ENCODE results near the gene FRYL. TPM values are rescaled to one million over a fixed set of nuclear protein-coding genes. Genes with fewer than 3 reads are reported as not detected.
A peak's percentile ranks its signal among the peaks of the same experiment; 100 is the strongest.
"Not testable (repeated sequence)": the region's sequence is repeated elsewhere in the genome, so short reads cannot be mapped to it uniquely, and the experiment has no call there.

Gene FRYL
- total and polyA plus RNA-seq, 3 experiments from 2014 or later: 34.9 to 70.3 (median 69.3) TPM

DNA sequence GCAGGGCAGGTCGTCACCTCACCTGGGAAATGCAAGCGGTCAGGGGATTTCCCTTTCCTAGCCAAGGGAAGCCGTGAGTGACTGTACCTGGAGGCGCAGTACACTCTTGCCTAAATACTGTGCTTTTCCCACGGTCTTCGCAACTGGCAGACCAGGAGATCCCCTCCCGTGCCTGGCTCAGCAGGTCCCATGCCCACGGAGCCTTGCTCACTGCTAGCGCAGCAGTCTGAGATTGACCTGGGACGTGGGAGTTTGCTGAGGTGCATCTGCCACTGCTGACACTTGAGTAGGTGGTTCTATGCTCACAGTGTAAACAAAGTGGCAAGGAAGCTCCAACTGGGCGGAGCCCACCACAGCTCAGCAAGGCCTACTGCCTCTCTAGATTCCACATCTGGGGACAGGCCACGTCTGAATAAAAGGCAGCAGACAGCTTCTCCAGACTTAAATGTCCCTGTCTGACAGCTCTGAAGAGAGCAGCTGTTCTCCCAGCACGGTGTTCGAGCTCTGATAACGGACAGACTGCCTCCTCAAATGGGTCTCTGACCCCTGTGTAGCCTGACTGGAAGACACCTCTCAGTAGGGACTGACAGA lies 51.1 kb downstream of the FRYL start:
- H3K27ac ChIP-seq (ENCODE audit: low read depth, low read length); H3K36me3 ChIP-seq (ENCODE audit: insufficient read depth, low read length); CTCF ChIA-PET; H3K36me3 Mint-ChIP-seq; H3K27me3 Mint-ChIP-seq; H3K27me3 ChIP-seq (ENCODE audit: insufficient read depth, low read length, poor library complexity, severe bottlenecking); H3K9me3 ChIP-seq (ENCODE audit: low read length); H3K9me3 Mint-ChIP-seq: not testable (repeated sequence)
- H3K4me1 Mint-ChIP-seq: peaks cover 84 to 97% (median 95%) of the 10 kb centered on the region in 3 donors
- H3K27ac Mint-ChIP-seq: peak overlapping the region; percentile 22 to 90 (median 64)
- POLR2A ChIA-PET: interaction anchor here (1.2 kb wide), 1 partner anchor 52 kb away, joined by 5 read pairs; no protein-coding TSS in a partner anchor
- H3K4me3 Mint-ChIP-seq: peak overlapping the region; percentile 19 to 78 (median 64)
- peak overlapping the region; percentile 18 for H3K4me3 ChIP-seq (ENCODE audit: low read length)
- H3K4me1 ChIP-seq (ENCODE audit: insufficient read depth, low read length): peaks cover 44% of the 10 kb centered on the region
- DNase-seq: peak in 4 of 5 donors; percentile 10 to 48 (median 11)

GRCh38 chr4:48727666-48728459 lies 52.2 kb downstream of the FRYL start:
- ChIA-PET CTCF (interaction anchor here (1.0 kb wide), 1 partner anchor 21 kb away, joined by 3 read pairs; no protein-coding TSS in a partner anchor), POLR2A (no interaction called here)
- Histone ChIP-seq H3K27me3 (ENCODE audit: insufficient read depth, low read length, poor library complexity, severe bottlenecking) (no peaks in the 10 kb centered on the region), H3K4me3 (ENCODE audit: low read length) (no peak overlapping the region), H3K4me1 (ENCODE audit: insufficient read depth, low read length) (peaks cover 48% of the 10 kb centered on the region), H3K9me3 (ENCODE audit: low read length) (no peaks in the 10 kb centered on the region), H3K36me3 (ENCODE audit: insufficient read depth, low read length) (no peaks in the 10 kb centered on the region), H3K27ac (ENCODE audit: low read depth, low read length) (no peak overlapping the region)
- H3K4me1 Mint-ChIP-seq: peaks cover 82 to 96% (median 95%) of the 10 kb centered on the region in 3 donors
- H3K36me3 Mint-ChIP-seq: peaks cover 0 to 7% (median 4%) of the 10 kb centered on the region in 3 donors
- H3K27me3 Mint-ChIP-seq: no peaks in the 10 kb centered on the region
- H3K27ac Mint-ChIP-seq: peak overlapping the region in 7 of 8 donors; percentile 1 to 97 (median 28)
- no peak for DNase-seq
- peaks cover 0 to 1% (median 0%) of the 10 kb centered on the region in 5 donors for H3K9me3 Mint-ChIP-seq
- peak overlapping the region in 5 of 7 donors; percentile 1 to 78 (median 64) for H3K4me3 Mint-ChIP-seq

- Mint-ChIP-seq H3K4me1 (peaks cover 81 to 95% (median 93%) of the 10 kb centered on the region in 3 donors), H3K27me3 (no peaks in the 10 kb centered on the region), H3K4me3 (no peak overlapping the region), H3K27ac (no peak overlapping the region), H3K9me3 (peaks cover 0 to 1% (median 0%) of the 10 kb centered on the region in 5 donors), H3K36me3 (peaks cover 0 to 10% (median under 1%) of the 10 kb centered on the region in 3 donors)
- no peak overlapping the region for H3K27ac ChIP-seq (ENCODE audit: low read depth, low read length)
- ChIA-PET CTCF (interaction anchor here (0.6 kb wide), 1 partner anchor 239 kb away, joined by 3 read pairs; no protein-coding TSS in a partner anchor), POLR2A (no interaction called here)
- no peaks in the 10 kb centered on the region for H3K9me3 ChIP-seq (ENCODE audit: low read length)
- H3K36me3 ChIP-seq (ENCODE audit: insufficient read depth, low read length): no peaks in the 10 kb centered on the region
- H3K4me3 ChIP-seq (ENCODE audit: low read length): no peak overlapping the region
- DNase-seq: no peak
- no peaks in the 10 kb centered on the region for H3K27me3 ChIP-seq (ENCODE audit: insufficient read depth, low read length, poor library complexity, severe bottlenecking)
- peaks cover 53% of the 10 kb centered on the region for H3K4me1 ChIP-seq (ENCODE audit: insufficient read depth, low read length)
These were observed 54.7 kb downstream of the FRYL start for GRCh38 chr4:48725414-48725813.

DNA sequence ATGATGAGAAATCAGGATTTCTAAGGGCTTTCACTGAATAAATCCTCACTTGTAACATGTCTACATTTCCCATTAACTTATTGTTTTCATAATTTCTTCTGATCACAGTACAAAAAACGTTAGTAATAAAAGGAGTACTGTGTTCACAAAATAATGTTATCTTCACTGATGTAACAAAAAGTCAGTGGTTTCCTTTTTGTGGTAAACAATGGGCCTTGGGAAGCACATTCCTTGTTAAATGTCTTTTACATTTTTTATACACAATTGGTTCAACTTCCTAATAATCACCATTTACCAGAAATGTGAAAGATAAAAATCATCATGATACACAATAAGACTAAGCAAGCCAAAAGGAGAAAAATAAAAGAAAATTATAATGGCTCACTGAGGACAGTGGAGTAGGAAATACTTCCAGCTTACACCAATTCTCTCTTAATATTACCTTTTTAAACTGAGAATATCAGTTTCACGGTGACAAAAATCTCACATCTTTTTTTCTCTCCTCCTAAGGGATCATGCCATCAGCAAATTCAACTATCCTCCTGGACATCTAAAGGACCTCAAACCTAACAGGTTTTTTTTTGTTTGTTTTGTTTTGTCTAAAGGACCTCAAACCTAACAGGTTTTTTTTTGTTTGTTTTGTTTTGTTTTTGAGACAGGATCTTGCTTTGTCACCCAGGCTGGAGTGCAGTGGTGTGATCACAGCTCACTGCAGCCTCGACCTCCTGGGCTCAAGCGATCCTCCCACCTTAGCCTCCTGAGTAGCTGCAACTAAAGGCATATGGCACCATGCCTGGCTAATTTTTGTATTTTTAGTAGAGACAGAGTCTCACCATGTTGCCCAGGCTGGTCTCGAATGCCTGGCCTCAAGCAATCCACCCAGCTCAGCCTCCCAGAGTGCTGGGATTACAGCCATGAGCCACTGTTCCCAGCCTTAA lies 57.3 kb downstream of the FRYL start:
- ChIA-PET CTCF (no interaction called here), POLR2A (no interaction called here)

DNA sequence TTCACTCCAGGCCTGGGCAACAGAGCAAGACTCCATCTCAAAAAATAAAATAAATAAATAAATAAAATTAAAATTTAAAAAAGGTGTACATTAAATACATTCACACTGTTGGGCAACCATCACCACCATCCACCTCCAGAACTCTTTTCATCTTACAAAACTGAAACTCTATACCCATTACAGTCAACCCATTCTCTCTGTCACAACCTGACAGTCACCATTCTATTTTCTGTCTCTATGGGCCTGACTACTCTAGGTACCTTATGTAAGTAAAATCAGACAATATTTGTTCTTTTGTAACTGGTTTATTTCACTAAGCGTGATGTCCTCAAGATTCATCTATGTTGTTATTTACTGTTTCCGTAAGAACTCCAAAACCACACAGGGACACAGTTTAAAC lies 59.6 kb downstream of the FRYL start:
- Mint-ChIP-seq H3K27ac (peak overlapping the region in 1 of 8 donors; percentile 31), H3K4me3 (no peak overlapping the region), H3K27me3 (no peaks in the 10 kb centered on the region)

More for the DNA sequence above, 57.3 kb downstream of the FRYL start:
- H3K27ac ChIP-seq (ENCODE audit: low read depth, low read length): no peak overlapping the region
- no peak overlapping the region for H3K4me3 Mint-ChIP-seq
- no peak overlapping the region for H3K4me3 ChIP-seq (ENCODE audit: low read length)
- H3K36me3 ChIP-seq (ENCODE audit: insufficient read depth, low read length): no peaks in the 10 kb centered on the region
- H3K9me3 ChIP-seq (ENCODE audit: low read length): no peaks in the 10 kb centered on the region
- no peaks in the 10 kb centered on the region for H3K27me3 Mint-ChIP-seq
- DNase-seq: no peak
- peak overlapping the region in 4 of 8 donors; percentile 7 to 63 (median 55) for H3K27ac Mint-ChIP-seq
- H3K9me3 Mint-ChIP-seq: peaks cover 0 to 1% (median 0%) of the 10 kb centered on the region in 5 donors
- H3K27me3 ChIP-seq (ENCODE audit: insufficient read depth, low read length, poor library complexity, severe bottlenecking): no peaks in the 10 kb centered on the region
- H3K4me1 Mint-ChIP-seq: peaks cover 66 to 82% (median 79%) of the 10 kb centered on the region in 3 donors
- peaks cover 27% of the 10 kb centered on the region for H3K4me1 ChIP-seq (ENCODE audit: insufficient read depth, low read length)
- H3K36me3 Mint-ChIP-seq: peaks cover 1 to 13% (median 2%) of the 10 kb centered on the region in 3 donors

DNA sequence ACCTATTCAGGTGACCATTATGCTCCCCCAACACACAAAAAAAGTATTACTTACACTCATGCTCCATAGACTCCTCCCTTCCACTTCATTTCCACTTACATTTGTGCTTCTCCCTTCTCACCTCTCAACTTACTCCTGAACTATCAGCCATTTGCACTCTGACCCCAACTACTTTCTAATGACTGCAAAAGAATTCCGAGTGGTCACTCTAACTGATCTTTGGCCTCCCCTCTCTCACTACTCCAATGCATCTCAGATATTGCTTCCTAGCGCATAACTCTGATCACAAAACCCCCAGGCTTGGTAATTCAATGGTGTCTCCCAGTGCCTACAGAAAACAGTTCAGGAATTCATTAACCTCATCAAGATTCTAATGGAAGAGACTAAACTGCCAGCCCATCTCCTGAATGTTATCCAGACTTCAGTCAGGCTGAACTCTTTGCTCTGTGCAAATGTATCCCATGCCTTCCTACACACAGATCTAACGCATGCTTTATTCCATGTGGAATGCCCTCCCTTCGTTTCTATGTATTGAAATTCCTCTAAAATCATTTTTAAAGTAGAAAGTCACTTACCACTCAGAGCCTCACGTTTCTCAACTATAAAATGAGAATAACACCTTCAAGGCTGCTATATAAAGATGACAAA lies 61.1 kb downstream of the FRYL start:
- H3K4me1 Mint-ChIP-seq: peaks cover 36 to 45% (median 42%) of the 10 kb centered on the region in 3 donors
- peaks cover 6 to 13% (median 8%) of the 10 kb centered on the region in 3 donors for H3K36me3 Mint-ChIP-seq
- no peak for DNase-seq
- no peak overlapping the region for H3K4me3 Mint-ChIP-seq
- Histone ChIP-seq H3K27me3 (ENCODE audit: insufficient read depth, low read length, poor library complexity, severe bottlenecking) (no peaks in the 10 kb centered on the region), H3K36me3 (ENCODE audit: insufficient read depth, low read length) (no peaks in the 10 kb centered on the region), H3K4me3 (ENCODE audit: low read length) (no peak overlapping the region), H3K4me1 (ENCODE audit: insufficient read depth, low read length) (peaks cover 12% of the 10 kb centered on the region), H3K9me3 (ENCODE audit: low read length) (no peaks in the 10 kb centered on the region), H3K27ac (ENCODE audit: low read depth, low read length) (no peak overlapping the region)
- no peaks in the 10 kb centered on the region for H3K27me3 Mint-ChIP-seq
- ChIA-PET CTCF (no interaction called here), POLR2A (no interaction called here)
- H3K27ac Mint-ChIP-seq: peak overlapping the region in 3 of 8 donors; percentile 11 to 76 (median 38)
- peaks cover 0 to 7% (median 5%) of the 10 kb centered on the region in 5 donors for H3K9me3 Mint-ChIP-seq

More for the DNA sequence above, 59.6 kb downstream of the FRYL start:
- Histone ChIP-seq H3K4me1 (ENCODE audit: insufficient read depth, low read length) (peaks cover 12% of the 10 kb centered on the region), H3K4me3 (ENCODE audit: low read length) (no peak overlapping the region), H3K9me3 (ENCODE audit: low read length) (no peaks in the 10 kb centered on the region), H3K27ac (ENCODE audit: low read depth, low read length) (no peak overlapping the region), H3K27me3 (ENCODE audit: insufficient read depth, low read length, poor library complexity, severe bottlenecking) (no peaks in the 10 kb centered on the region), H3K36me3 (ENCODE audit: insufficient read depth, low read length) (no peaks in the 10 kb centered on the region)
- Mint-ChIP-seq H3K4me1 (peaks cover 45 to 59% (median 56%) of the 10 kb centered on the region in 3 donors), H3K36me3 (peaks cover 8 to 13% (median 8%) of the 10 kb centered on the region in 3 donors), H3K9me3 (peaks cover 0 to 7% (median 5%) of the 10 kb centered on the region in 5 donors)
- no peak for DNase-seq
- POLR2A ChIA-PET: no interaction called here
- CTCF ChIA-PET: no interaction called here

DNA sequence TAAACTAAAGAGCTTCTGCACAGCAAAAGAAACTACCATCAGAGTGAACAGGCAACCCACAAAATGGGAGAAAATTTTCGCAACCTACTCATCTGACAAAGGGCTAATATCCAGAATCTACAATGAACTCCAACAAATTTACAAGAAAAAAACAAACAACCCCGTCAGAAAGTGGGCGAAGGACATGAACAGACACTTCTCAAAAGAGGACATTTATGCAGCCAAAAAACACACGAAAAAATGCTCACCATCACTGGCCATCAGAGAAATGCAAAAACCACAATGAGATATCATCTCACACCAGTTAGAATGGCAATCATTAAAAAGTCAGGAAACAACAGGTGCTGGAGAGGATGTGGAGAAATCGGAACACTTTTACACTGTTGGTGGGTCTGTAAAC lies 63.8 kb downstream of the FRYL start:
- not testable (repeated sequence) for H3K4me3 Mint-ChIP-seq, H3K27me3 Mint-ChIP-seq
- peaks cover 6 to 13% (median 8%) of the 10 kb centered on the region in 3 donors for H3K36me3 Mint-ChIP-seq

More for the DNA sequence above, 63.8 kb downstream of the FRYL start:
- H3K9me3 ChIP-seq (ENCODE audit: low read length); H3K4me3 ChIP-seq (ENCODE audit: low read length); POLR2A ChIA-PET; H3K4me1 ChIP-seq (ENCODE audit: insufficient read depth, low read length); DNase-seq; H3K9me3 Mint-ChIP-seq; H3K36me3 ChIP-seq (ENCODE audit: insufficient read depth, low read length); H3K27ac ChIP-seq (ENCODE audit: low read depth, low read length); H3K27me3 ChIP-seq (ENCODE audit: insufficient read depth, low read length, poor library complexity, severe bottlenecking); CTCF ChIA-PET: not testable (repeated sequence)
- Mint-ChIP-seq H3K27ac (peak overlapping the region in 1 of 8 donors; percentile 26), H3K4me1 (peaks cover 33 to 47% (median 41%) of the 10 kb centered on the region in 3 donors)

All from CD8-positive, alpha-beta memory T cell (primary cell).